Subcutaneous adipose tissue (tissue), 4 donors: Measurements from ENCODE around the gene SPATS2. TPM values are rescaled to one million over a fixed set of nuclear protein-coding genes. Genes with fewer than 3 reads are reported as not detected.

Experiments
- total RNA-seq, 4 donors: library from RNA; depleted of rRNA; stranded (reverse); fragments of >200 nt; gene quantifications; one replicate each; pipeline ENCODE4 v1.1.0, GENCODE V29; 2016
- TF ChIP-seq, protein P1 (sequence below): fragments of 450-650 bp; IDR thresholded peaks from one replicate; pipeline ENCODE4 v1.5.1; 2016; ENCODE audit warnings: low read depth, mild to moderate bottlenecking, control low read depth, antibody characterized with exemption, moderate library complexity

SPATS2 gene
- total RNA-seq, 4 donors from 2014 or later: 10.1 to 19.5 (median 12.3) TPM

- TF ChIP-seq, protein P1, sequence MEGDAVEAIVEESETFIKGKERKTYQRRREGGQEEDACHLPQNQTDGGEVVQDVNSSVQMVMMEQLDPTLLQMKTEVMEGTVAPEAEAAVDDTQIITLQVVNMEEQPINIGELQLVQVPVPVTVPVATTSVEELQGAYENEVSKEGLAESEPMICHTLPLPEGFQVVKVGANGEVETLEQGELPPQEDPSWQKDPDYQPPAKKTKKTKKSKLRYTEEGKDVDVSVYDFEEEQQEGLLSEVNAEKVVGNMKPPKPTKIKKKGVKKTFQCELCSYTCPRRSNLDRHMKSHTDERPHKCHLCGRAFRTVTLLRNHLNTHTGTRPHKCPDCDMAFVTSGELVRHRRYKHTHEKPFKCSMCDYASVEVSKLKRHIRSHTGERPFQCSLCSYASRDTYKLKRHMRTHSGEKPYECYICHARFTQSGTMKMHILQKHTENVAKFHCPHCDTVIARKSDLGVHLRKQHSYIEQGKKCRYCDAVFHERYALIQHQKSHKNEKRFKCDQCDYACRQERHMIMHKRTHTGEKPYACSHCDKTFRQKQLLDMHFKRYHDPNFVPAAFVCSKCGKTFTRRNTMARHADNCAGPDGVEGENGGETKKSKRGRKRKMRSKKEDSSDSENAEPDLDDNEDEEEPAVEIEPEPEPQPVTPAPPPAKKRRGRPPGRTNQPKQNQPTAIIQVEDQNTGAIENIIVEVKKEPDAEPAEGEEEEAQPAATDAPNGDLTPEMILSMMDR: no peak
Observed at GRCh38 chr12:49345051-49345824, 22.0 kb upstream of the SPATS2 start.

DNA sequence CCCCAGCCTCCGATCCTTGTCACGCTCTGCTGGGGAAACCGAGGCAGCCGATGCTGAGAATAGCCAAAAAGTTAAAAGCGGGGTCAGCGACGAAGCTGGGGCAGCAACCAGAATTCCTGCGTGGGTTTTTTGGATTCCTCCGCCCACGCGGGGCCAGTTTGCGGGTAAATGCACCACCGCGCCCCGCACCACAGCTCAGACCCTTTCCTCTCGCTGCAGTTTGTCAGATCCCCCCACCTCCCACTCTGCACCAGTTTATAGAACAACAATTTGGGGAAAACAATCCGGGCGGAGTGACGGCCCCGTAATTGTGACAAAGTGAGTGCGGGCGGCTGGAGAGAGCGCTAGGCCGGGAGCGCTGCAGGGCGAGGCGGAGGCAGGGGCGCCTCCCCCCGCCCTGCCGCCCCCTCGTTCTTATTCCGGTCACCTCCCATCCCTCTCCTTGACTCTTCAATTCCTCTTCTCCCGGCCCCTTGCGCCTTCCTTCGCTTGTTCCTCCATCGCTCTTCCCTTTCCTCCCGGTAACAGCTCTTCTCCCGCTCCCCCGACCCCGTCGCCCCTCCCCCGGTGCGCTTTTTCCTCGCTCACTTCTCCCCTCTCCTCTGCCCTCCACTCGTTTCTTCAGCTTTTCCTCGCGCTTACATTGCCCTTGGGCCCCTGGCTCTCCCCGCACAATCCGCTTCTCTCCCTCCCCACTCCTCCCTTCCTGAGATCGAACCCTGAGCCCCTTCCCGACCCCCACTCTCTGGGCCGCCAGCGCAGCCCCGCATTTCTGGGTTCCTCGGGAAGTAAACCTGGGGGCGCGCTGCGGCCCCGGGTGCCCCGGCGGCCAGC lies 21.2 kb upstream of the SPATS2 start:
- TF ChIP-seq, protein P1: no peak

DNA sequence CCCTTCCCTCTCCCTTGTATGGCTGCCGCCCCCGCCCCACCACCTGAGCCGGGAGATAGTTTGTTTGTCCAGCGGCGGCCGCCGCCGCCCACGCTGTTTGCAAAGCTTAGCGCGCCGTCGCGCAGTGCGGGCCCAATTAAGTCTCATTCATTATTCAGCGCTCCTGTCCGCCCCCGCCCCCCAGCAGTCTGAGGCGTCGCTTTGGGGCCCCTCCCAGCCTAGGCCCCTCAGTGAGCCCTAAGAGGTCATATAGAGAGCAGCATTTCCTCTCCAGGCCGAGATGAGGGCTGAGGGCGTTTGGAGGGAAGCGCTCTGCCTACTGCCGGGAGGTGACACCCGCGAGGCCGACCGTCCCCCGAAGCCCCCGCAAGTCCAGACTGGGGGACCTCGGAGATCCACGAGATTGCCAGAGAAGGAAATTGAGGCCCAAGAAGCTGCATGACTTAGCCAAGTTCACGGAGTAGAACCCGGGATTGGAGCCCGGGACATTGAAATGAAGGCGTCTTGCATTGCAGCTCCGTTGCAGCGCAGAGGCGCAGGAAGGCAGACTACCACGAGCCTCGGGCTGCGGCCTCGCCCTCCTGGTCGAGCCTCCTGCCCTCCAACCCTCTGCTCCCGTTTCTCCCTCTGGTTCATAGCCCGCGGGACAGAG lies 20.5 kb upstream of the SPATS2 start, which contains the start of gene DNAJC22:
Gene DNAJC22, plus strand, starts transcription at position 230 of the 652 bp plus-strand sequence. CDS start 1,985 bp downstream, outside the sequence.
- TF ChIP-seq, protein P1: no peak

GRCh38 chr12:49347311-49348193 lies 19.7 kb upstream of the SPATS2 start:
- TF ChIP-seq, protein P1: no peak

- TF ChIP-seq, protein P1: no peak
Observed at GRCh38 chr12:49348781-49349180, 18.5 kb upstream of the SPATS2 start.

GRCh38 chr12:49349266-49349665 lies 18.0 kb upstream of the SPATS2 start:
- TF ChIP-seq, protein P1: no peak
